ENCODE measurements around the gene SNTA1.
"Not testable (repeated sequence)": the region's sequence is repeated elsewhere in the genome, so short reads cannot be mapped to it uniquely, and the experiment has no call there.

DNA sequence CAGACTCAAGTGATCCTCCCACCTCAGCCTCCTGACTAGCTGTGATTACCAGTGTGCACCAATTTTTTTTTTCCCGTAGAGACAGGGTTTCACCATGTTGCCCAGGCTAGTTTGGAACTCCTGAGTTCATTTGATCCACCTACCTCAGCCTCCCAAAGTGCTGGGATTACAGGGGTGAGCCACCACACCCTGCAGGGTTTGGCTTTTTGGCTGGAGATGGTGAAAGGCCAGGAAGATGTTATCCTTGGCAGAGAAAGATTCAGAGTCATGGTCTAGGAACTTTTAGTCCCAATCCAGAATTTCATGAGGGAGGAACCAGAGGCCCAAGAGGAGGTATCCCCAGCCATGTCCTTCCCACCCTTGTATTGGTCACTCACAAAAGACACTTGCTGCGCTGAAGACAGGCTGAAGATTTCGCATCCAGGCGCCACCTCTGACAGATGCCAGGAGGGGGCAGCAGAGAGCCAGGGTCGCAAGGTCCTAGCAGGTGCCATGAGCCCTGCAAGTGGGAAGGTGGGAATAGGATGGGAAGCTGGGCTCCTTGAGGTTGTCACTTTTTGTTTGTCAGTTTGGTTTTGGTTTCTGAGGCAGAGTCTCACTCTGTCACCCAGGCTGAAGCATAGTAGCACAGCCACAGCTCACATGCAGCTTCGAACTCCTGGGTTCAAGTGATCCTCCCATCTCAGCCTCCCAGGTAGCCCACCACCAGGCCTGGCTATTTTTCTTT is 13.5 kb upstream of the SNTA1 start:
- TF ChIP-seq, protein P1, sequence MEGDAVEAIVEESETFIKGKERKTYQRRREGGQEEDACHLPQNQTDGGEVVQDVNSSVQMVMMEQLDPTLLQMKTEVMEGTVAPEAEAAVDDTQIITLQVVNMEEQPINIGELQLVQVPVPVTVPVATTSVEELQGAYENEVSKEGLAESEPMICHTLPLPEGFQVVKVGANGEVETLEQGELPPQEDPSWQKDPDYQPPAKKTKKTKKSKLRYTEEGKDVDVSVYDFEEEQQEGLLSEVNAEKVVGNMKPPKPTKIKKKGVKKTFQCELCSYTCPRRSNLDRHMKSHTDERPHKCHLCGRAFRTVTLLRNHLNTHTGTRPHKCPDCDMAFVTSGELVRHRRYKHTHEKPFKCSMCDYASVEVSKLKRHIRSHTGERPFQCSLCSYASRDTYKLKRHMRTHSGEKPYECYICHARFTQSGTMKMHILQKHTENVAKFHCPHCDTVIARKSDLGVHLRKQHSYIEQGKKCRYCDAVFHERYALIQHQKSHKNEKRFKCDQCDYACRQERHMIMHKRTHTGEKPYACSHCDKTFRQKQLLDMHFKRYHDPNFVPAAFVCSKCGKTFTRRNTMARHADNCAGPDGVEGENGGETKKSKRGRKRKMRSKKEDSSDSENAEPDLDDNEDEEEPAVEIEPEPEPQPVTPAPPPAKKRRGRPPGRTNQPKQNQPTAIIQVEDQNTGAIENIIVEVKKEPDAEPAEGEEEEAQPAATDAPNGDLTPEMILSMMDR (IDR thresholded peaks at IDR 0.05) = peak; percentile 68 to 94 (median 94)
- TF ChIP-seq POLR2A (IDR thresholded peaks at IDR 0.05) = not testable (repeated sequence)

Data from esophagus squamous epithelium (tissue), 4 donors.